Thyroid gland (tissue), 4 donors: Measurements from ENCODE around the gene NUDT14.

ENCODE experiments used
- POLR2A ChIP-seq, 2 donors: fragments of 450-650 bp; IDR thresholded peaks; one replicate each; pipeline ENCODE4 v1.6.1; 2017; ENCODE audit warnings: antibody characterized with exemption in 2 of 2, mild to moderate bottlenecking in 2 of 2, moderate library complexity in 1 of 2
- TF ChIP-seq, protein P1 (sequence below), 6 experiments: fragments of 200-600 bp in 3 of 6; fragments of 450-650 bp in 3 of 6; sonication (generic) in 3 of 6; IDR thresholded peaks; one replicate each; pipeline ENCODE4 v1.5.1; 2016 to 2019; ENCODE audit warnings: antibody characterized with exemption in 6 of 6, mild to moderate bottlenecking in 2 of 6, inconsistent platforms in 1 of 6, moderate library complexity in 1 of 6

DNA sequence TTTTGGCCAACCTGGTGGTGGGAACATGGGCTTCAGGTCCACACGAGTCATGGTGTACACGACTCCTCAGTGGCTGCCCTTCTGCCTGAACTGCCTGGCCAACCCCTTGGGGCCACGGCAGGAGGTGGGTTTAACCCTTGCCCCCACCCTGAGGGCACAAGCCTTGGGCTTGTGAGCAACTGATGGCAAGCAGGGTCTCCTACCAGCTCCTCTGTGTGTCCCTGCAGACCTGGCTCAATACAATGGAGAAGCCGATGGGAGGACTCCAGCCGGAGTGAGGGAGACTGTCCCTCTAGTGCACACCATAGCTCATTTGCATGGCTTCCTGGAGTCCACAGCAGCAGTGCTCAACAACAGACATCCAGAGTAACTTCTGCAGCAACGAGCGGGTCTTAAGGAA lies 40.5 kb downstream of the NUDT14 start:
- TF ChIP-seq, protein P1, sequence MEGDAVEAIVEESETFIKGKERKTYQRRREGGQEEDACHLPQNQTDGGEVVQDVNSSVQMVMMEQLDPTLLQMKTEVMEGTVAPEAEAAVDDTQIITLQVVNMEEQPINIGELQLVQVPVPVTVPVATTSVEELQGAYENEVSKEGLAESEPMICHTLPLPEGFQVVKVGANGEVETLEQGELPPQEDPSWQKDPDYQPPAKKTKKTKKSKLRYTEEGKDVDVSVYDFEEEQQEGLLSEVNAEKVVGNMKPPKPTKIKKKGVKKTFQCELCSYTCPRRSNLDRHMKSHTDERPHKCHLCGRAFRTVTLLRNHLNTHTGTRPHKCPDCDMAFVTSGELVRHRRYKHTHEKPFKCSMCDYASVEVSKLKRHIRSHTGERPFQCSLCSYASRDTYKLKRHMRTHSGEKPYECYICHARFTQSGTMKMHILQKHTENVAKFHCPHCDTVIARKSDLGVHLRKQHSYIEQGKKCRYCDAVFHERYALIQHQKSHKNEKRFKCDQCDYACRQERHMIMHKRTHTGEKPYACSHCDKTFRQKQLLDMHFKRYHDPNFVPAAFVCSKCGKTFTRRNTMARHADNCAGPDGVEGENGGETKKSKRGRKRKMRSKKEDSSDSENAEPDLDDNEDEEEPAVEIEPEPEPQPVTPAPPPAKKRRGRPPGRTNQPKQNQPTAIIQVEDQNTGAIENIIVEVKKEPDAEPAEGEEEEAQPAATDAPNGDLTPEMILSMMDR (IDR thresholded peaks at IDR 0.05), result no peak
- no peak for TF ChIP-seq POLR2A (IDR thresholded peaks at IDR 0.05)
